Stimulated activated naive CD4-positive, alpha-beta T cell (primary cell): ENCODE data around the gene CD96.
"Not testable (repeated sequence)": the region's sequence is repeated elsewhere in the genome, so short reads cannot be mapped to it uniquely, and the experiment has no call there.

Experiments used
- DNase-seq, 6 experiments: peaks; one replicate each; lab custom pipeline; 2025; lab: John Stamatoyannopoulos, UW

CD96 gene, protein sequence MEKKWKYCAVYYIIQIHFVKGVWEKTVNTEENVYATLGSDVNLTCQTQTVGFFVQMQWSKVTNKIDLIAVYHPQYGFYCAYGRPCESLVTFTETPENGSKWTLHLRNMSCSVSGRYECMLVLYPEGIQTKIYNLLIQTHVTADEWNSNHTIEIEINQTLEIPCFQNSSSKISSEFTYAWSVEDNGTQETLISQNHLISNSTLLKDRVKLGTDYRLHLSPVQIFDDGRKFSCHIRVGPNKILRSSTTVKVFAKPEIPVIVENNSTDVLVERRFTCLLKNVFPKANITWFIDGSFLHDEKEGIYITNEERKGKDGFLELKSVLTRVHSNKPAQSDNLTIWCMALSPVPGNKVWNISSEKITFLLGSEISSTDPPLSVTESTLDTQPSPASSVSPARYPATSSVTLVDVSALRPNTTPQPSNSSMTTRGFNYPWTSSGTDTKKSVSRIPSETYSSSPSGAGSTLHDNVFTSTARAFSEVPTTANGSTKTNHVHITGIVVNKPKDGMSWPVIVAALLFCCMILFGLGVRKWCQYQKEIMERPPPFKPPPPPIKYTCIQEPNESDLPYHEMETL

DNA sequence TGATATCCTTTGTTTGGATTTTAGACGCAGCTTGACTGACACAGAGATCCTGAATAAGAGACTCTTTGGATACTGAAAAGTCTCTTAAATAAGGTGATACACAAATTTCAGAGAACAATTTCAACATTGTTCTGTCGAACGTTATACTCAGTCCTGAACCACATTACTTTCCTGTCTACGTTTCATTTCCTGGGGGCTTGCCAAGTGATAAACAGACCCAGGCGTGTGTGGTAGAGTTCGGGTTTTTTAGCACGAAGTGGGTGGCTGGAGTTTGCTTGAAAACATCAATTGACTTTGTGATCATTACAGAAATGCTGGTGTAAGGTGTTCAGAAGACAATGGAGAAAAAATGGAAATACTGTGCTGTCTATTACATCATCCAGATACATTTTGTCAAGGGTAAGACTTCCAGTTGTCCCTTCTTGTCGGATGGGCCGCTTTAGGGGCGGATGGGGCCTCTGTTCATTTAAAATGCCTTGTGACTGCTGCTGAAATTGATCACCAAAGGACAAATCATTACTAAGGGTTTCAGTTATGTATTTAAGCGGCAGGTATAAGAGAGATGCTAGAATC, at the start of gene CD96:
TSS of gene CD96 (plus strand) at position 287 of the 573 bp plus-strand sequence. CDS start at position 339, 52 bp downstream.
- peak; percentile 30 to 88 (median 76) for DNase-seq

DNA sequence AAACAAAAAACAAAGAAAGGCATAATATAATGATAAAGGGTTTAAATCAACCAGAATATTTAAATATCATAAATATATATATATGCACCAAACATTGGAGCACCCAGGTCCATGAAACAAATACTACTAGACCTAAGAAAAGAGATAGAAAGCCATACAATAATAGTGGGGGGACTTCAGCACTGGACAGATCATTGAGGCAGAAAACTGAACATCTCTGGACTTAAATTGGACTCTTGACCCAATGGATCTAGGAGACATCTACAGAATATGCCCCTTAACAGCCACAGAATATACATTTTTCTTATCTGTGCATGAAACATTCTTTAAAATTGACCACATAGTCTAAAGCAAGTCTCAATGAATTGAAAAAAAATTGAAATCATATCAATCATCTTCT, 48.7 kb upstream of the CD96 start:
- no peak for DNase-seq

DNA sequence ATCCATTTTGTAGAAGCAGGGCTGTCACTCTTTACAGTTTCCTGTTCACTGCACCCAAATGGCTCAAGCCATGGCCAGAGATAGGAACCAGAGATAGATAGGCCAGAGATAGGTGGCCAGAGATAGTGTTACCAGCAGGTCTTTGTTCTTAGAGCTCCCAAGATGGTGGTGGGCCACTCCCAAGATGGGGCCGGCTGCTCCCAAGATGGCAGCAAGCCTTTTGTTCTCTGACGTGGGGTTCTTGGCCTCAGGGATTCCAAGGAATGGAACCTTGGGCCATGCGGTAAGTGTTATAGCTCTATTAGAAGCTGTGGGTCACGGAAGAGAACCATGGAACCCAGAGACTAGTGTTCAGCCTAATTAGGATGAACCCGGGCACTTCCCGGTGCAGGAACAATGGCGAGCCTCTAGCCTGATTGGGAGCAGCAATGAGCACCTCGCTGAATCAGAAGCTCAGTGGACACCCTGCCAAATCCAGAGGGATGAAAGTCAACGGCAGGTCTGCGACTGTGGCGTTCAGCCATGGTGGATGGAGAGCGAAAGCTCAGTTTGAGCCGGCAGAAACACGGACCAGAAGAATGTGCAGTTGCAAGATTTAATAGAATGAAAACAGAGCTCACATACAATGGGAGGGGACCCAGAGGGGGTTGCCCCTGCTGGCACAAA, 45.0 kb upstream of the CD96 start:
- DNase-seq, result no peak

DNA sequence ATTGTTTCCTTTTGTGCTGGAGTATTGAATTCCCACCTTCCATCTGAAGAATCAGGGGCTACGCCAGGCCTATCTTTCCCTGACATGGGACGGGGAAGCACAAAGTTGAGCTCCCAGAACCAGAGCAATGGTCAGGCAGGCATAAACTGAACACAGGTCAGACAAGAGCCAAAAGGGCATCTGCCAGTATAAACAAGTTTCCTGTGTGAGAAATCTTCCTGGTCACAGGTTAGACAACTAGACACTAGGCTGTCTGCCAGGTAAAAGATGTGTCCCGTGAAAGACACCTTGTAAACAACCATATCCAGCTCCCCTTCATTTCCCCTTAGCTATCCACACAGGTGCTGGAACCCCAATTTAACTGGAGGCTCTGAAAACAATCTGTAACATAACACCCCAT, 44.0 kb upstream of the CD96 start:
- DNase-seq, result no peak

DNA sequence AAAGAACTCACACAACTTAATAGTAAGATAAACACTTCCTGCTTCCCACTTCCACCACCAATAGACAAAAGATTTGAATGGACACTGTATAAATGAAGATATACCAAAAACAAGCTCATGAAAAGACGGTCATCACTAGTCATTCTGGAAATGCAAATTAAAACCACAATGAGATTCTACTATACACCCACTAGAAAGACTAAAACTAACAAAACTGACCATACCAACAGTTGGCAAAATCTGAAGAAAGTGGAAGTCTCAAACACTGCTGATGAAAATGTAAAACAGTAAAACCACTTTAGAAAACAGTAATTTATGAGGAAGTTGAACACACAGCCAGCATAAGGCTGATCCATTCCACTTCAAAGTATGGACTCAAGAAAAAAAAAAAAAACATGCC, 35.6 kb upstream of the CD96 start:
- DNase-seq, result no peak

DNA sequence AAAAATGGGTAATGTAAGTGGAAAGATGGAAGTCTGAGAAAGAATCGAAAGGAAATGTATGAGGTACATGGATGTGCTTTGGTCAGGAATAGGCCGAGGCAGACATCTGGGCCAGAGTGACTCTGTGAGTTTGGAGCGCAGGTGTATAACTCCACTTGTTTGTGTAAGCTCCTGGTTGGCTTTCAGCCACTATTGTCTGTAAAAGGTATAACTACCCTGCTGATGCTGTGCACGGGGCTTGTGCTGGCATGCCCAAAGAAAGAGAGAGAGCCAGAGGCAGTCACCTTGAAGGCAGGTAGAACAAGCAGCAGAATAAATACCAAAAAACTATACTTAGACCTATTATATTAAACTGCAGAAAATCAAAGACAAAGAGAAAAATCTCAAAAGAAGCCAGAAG, 32.7 kb upstream of the CD96 start:
- DNase-seq, result no peak

DNA sequence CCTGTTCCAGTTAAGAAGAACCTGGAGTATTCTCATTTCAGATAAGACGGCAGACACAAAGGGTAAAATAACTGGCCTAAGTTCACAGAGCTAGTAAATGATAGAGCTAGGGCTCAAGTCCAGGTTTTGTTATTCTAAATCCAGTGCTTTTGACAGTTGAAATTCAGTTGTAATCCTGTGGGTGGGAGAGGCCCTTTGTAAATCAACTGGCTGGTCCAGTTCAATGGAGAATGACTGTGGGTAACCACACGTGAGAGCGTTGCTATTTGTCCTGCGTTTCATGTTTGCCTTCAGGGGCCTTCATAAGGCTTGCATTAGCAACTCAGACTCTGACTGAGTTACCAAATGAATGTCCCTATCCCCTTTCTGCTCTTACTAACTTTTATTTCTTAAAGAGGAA, 24.2 kb upstream of the CD96 start:
- no peak for DNase-seq

DNA sequence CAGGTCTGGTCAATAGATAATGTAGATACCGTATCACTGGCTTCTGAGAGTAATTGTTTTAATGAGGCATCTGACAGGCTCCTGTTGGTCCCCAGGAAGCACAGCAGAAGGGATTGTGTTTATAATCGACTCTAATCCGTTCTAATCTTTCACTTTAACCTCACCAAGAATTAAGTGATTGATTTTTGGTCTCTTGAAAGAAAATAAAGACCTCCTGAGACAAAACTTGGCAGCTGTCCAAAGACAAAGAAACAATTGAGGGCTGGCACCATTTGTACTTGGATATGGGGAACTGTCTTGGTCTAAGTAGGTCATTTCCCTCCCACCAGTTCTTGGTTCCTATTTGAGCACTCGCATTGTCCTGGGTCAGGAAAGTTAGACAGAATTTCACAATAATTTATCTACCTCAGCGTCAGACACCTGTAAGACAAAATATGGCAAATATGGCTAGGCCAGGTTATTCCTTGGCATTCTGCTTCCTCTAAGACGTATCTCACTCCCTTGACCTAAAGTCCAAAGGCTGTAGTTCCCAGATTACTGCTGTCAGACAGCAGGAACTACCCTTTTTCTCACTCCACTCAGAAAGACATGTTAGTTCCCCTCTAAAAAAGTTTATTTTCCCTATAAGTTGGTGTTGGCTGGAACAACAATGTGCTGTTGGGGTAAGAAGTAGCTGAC, 22.7 kb upstream of the CD96 start:
- DNase-seq, result no peak

DNA sequence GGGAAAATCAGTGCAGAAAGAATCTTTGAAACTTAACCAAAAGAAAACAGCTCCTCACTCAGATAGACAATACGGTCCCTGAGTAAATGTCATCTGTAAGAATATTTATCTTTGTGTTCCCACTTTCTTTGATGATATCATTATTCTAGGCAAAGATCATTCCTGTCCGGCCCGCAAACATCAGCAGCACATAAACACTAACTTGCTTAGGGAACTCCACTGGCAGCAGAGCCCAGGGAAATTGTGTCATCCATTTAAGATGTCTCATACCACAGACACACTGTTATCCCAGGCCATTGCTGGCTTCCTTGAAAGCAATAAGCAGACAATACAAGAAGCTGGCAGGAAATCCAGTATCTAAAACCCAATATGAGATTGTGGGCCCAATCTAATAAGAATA, 20.1 kb upstream of the CD96 start:
- DNase-seq, result no peak

DNA sequence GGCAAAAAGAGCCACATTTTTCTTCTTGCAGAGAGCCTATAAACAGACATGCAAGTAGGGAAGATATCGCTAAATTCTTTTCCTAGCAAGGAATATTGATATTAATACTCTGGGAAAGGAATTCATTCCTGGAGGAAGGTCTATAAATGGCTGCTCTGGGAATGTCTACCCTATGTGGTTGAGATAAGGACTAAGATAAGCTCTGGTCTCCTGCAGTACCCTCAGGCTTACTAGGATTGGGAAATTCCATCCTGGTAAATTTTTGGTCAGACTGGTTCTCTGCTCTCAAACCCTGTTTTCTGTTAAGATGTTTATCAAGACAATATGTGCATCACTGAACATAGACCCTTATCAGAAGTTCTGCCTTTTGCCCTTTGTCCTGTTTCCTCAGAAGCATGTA, 17.5 kb upstream of the CD96 start:
- not testable (repeated sequence) for DNase-seq

DNA sequence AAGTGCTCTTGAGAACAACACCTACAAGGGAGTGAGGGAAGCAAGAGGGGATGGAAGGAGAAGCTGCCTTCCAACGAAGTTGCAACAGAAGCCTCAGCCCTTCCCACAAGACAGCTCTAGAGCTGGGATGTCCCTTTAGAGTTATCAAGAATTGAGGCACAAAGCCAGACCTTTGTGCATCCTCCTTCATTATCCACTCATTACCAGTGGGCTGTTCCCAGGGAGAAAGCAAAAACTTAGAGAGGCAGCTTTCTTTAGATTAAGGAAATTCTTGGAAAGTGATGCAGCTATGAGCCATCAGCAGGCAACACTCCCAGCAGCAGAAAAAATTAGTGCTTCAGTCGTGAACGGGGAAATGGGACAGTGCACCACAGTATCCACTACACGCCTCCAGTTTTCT, 10.6 kb upstream of the CD96 start:
- DNase-seq, result no peak

DNA sequence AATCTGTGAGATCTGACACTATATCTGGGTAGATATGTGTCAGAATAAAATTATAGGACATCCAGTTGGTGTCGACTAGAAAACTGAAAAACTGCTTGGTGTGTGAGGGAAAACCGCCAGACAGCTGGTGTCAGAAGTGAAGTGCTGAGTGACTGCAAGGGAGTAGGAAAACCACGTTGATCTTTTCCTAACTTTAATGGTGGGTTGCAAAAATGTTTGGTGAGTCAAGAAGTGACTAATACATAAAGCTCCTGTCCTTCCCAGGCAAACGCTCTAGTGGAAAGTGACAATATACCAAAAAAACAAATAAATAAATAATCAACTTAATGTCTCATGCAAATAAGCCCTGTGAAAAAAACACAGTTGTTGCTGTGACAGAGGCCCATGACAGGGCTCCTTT, 7.3 kb upstream of the CD96 start:
- no peak for DNase-seq

DNA sequence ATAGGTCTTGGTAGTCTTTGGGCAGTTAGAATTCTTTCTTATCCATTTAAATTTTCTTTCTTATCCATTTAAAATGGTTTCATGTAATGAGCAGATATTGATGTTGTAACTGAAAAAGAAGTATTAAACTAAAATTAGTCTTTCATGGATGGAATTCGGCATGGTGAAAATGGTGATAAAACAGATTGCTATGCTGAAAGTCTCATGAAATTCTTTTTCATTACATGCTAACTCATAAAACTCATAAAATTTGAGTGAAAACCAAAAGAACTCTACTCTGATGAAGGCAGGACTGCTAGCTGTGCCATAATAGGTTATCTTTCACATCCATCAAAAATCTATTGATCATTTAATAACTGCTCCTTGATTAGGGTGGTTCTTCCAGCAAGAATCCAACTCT, 3.9 kb upstream of the CD96 start:
- DNase-seq, result no peak

DNA sequence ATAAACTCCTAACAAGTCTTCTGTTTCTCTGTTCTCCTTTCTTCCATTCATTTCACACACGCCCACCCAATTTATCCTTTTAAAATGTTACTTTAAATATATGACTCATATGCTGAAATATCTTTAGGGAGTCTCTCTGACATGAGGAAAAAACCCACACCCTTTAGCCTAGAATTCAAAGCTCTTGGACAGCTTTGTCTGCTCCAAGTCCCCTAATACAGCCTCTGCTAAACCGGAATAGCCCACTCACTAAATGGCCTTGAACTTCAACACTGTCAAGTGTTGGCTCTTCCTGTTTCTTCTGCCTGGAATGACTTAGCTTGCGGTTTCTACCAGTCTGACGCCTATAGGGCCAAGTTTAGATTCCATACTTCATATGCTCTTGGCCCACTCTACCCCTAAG, 3.3 kb upstream of the CD96 start:
- DNase-seq, result no peak

DNA sequence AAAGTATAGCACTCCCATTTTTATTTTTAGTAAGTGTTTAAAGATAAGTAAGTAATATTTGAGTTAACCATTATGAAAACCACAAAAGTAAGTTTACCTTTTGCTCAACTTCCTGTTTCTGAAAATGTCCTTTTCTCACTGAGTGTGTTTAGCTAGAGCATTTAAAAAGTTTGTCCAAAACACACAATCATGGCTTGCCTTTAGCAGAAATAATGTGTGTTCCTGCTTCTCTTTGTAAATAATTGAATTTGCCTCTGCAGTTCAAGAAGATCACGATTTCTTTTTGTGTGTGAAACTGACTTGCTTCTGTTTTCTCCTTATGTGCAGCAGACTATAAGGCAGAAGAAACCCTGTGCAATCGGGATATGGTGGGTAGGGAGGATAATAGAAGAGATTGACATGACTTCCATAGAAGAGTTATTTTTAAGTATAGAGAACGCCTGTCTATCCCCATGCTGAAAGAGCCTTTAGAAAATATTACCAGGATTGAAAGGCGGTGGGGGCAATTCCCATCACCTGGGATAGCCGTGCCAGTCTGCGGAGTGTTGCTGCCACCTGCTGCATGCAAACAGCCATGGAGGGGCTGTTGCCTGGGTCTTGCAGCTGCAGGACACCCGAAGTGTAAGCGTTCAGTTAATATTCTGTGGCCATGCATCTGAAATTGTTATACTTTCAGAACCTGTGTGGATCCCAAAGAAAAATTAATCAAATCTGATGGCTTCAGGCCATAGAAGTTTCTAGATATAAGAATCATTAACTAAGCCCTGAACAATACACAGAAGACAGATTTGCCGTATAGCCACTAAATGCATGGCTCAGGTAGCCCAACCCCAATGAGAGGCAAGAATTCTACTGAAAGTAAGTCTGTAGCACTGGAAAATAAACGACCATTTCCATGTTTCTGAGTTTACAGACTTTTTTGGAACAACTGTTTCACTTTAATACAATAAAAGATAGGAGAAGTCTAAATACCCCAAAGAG, 2.4 kb upstream of the CD96 start:
- DNase-seq, result peak; percentile 30 to 79 (median 52)

DNA sequence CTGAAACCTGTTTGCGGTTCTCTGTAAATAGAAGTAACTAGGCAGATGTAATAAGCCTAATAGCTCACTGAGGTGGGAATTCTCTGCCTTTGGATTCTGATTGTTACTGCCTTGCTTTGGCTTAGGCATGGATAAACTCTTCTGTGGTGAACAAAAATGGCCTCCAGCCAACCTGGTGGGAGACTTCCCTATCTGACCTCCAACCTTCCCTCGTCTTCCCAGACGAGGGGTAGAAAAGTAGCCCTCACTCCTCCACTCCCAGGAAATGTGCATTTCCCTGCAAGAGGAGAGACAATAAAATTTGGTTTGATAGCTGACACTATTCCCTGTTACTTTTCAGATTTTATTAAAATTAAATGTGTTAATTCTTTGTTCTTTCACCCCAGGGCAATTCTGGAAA, 606 bp upstream of the CD96 start:
- DNase-seq, result no peak

DNA sequence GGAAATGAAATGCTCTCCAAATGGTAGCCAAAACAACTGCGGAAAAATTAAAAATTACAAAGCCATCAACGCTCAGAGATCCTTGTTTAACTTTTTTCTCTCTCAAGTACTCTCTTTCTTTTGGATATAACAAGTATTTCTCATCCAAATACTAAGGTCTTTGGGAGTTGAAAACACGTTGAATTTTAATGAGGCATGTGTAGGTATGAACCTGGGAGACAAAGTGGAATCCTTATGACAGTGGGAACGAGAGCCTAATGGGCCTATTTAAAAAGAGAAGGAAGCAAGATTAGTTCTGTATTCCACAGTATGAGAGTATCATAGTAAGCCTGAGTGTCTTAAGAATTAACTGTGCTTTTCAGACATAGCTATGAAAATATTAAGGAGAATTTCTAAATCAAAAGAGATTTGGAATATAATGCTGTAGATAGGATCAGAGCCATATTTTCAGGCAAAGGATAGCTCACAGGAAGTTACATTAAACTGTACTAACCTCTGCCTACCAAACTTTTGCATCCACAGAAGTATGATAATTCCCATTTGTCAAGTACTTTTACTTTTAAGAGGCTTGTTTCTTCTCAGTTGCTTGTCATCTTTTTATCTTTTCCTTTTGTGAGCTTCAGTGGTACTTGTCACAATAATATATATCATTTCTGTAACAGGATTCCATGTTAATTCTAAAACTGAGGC, 759 bp downstream of the CD96 start:
- peak in 1 of 6 experiments; percentile 40 for DNase-seq

DNA sequence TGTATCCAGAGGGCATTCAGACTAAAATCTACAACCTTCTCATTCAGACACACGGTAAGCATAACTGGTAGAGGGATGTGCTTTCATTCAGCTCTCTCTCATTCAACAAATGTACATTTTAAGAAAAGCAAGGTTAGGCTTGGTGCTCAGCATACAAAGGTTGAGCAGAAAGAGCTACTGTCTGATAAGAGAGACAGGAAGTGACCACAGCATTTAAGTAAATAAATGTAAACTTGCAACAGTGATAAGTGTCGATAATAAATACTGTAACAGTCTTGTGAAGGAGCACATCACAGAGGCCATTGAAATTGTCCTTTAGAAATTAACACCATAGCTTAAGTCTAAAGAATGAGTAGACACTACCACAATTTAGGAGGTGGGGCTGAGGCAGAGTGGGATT, 3.4 kb downstream of the CD96 start:
- no peak for DNase-seq

DNA sequence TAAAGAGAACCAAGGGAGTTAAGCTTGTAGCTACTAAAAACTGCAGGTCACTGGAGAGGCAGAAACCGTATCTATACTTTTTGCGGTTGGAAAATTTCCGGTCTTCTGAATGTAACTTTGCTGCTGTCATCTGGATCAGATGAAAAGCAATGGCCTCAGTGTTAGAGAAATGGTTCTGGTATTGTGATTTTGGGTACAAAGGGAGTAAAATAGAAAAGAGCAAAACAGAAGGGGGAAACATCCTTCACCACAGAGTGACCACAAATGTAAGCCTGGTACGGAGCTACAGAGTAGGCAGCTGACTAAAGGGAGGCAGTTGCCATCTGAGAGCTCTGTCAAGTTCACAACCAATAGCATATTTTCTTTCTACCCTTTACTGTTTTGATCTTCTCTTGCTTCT, 5.6 kb downstream of the CD96 start:
- peak; percentile 33 to 85 (median 60) for DNase-seq

DNA sequence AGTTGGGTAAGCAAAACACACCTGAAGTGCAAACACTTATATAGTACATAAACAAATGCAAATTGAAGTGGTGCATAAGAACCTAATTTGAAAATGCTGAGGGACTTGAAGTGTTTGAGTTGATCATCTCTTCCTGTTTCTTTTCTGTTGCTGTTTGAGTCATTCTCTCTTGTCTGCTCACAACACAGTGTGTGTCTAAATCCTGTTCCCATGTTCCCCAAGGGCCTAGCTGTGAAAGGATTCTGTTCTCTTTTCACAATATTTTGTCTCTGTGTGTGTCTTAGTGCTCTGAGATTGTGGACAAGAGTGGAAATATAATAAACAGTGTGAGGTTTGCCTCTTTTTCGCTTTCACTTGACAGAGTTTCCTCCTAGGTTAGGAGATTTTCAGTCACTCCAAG, 6.1 kb downstream of the CD96 start:
- DNase-seq, result no peak

DNA sequence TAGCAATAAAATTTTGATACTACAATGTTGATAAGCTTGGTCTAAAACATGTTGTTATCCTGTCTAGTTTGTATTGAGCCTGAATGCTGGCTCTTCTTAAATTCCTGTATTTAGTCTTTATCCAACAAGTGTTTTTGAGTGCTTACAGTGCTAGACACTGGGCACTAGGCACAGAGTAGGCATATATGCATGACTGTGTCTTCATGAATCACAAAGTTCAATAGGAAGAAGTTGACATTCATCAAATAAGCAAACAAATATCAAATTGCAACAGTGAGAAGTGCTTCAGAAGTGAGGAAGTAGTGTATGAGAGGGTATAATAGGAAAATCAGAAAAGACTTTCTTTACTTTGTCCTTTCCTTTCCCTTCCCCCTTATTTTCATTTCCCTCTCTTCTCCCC, 6.8 kb downstream of the CD96 start:
- no peak for DNase-seq
